Mesenchymal stem cell (in vitro differentiated cells and primary cell): ENCODE data around the gene OR6C70.

Experiments used
- DNase-seq: peaks from one replicate; pipeline ENCODE4 v3.0.0-alpha.2; 2013
- H2AFZ ChIP-seq: one replicate; pipeline ENCODE4 v1.6.1; 2013; ENCODE audit warnings: low read depth, mild to moderate bottlenecking, control low read depth, inconsistent platforms, low read length, moderate library complexity
- H2AK5ac ChIP-seq: 2 replicates; pipeline ENCODE4 v1.6.1; 2013; ENCODE audit warnings: low read length, moderate library complexity, mild to moderate bottlenecking, inconsistent platforms; ENCODE audit not compliant: severe bottlenecking
- H2BK120ac ChIP-seq: one replicate; pipeline ENCODE4 v1.6.1; 2013; ENCODE audit warnings: low read depth, mild to moderate bottlenecking, inconsistent platforms, low read length, moderate library complexity
- H2BK12ac ChIP-seq, 2 experiments: one replicate each; pipeline ENCODE4 v1.6.1; 2013; ENCODE audit warnings: inconsistent platforms in 2 of 2, low read length in 2 of 2, mild to moderate bottlenecking in 2 of 2, moderate library complexity in 2 of 2, control low read depth in 1 of 2
- H2BK15ac ChIP-seq: one replicate; pipeline ENCODE4 v1.6.1; 2013; ENCODE audit warnings: mild to moderate bottlenecking, low read depth, inconsistent platforms; ENCODE audit not compliant: poor library complexity, severe bottlenecking
- H2BK5ac ChIP-seq: 2 replicates; pipeline ENCODE4 v1.6.1; 2013; ENCODE audit warnings: low read depth, mild to moderate bottlenecking, low read length, control low read depth, inconsistent platforms; ENCODE audit not compliant: poor library complexity, severe bottlenecking
- H3K14ac ChIP-seq, 2 experiments: one replicate each; pipeline ENCODE4 v1.6.1; 2013; ENCODE audit warnings: inconsistent platforms in 2 of 2, low read length in 2 of 2, control low read depth in 1 of 2, mild to moderate bottlenecking in 1 of 2, moderate library complexity in 1 of 2
- H3K18ac ChIP-seq, 2 experiments: one replicate each; pipeline ENCODE4 v1.6.1; 2013; ENCODE audit warnings: inconsistent platforms in 2 of 2, low read length in 2 of 2, control low read depth in 1 of 2, low read depth in 1 of 2, mild to moderate bottlenecking in 1 of 2
- H3K23ac ChIP-seq, 2 experiments: one replicate each; pipeline ENCODE4 v1.6.1; 2013; ENCODE audit warnings: inconsistent platforms in 2 of 2, low read length in 2 of 2, mild to moderate bottlenecking in 2 of 2, moderate library complexity in 2 of 2, control low read depth in 1 of 2
- H3K27ac ChIP-seq: 2 replicates; pipeline ENCODE4 v1.5.1; 2013; ENCODE audit warnings: mild to moderate bottlenecking, moderate library complexity, low read length, control low read depth, inconsistent platforms; ENCODE audit not compliant: poor library complexity, severe bottlenecking
- H3K27me3 ChIP-seq, 2 experiments: 2 replicates each; pipeline versions ENCODE4 v1.6.1 to v1.7.0; 2013; ENCODE audit warnings: low read length in 2 of 2, mild to moderate bottlenecking in 2 of 2, moderate library complexity in 2 of 2, control low read depth in 1 of 2, inconsistent platforms in 1 of 2; ENCODE audit not compliant: control insufficient read depth in 1 of 2, insufficient read depth in 1 of 2
- H3K36me3 ChIP-seq, 2 experiments: 2 replicates each; pipeline versions ENCODE4 v1.6.1 to v1.7.0; 2013; ENCODE audit warnings: low read length in 2 of 2, control low read depth in 1 of 2, inconsistent platforms in 1 of 2, low read depth in 1 of 2, mild to moderate bottlenecking in 1 of 2; ENCODE audit not compliant: insufficient read depth in 2 of 2, control insufficient read depth in 1 of 2
- H3K4ac ChIP-seq, 2 experiments: one replicate each; pipeline ENCODE4 v1.6.1; 2013; ENCODE audit warnings: inconsistent platforms in 2 of 2, low read length in 2 of 2, mild to moderate bottlenecking in 2 of 2, moderate library complexity in 2 of 2, control low read depth in 1 of 2, low read depth in 1 of 2
- H3K4me1 ChIP-seq: 2 replicates; pipeline ENCODE4 v1.6.1; 2013; ENCODE audit warnings: low read depth, low read length, control low read depth; ENCODE audit not compliant: control insufficient read depth, insufficient read depth
- H3K4me2 ChIP-seq: 2 replicates; pipeline ENCODE4 v1.6.1; 2013; ENCODE audit warnings: low read length, mild to moderate bottlenecking, inconsistent platforms; ENCODE audit not compliant: poor library complexity, severe bottlenecking
- H3K4me3 ChIP-seq, 2 experiments: 2 replicates each; pipeline versions ENCODE4 v1.5.1 to v1.7.0; 2013; ENCODE audit warnings: low read length in 2 of 2, mild to moderate bottlenecking in 2 of 2, control low read depth in 1 of 2, low read depth in 1 of 2; ENCODE audit not compliant: insufficient read depth in 1 of 2
- H3K79me1 ChIP-seq: replicated peaks from 2 replicates; pipeline ENCODE4 v1.6.1; 2013; ENCODE audit warnings: mild to moderate bottlenecking, control low read depth, low read length, inconsistent platforms; ENCODE audit not compliant: poor library complexity, severe bottlenecking
- H3K9ac ChIP-seq: 2 replicates; pipeline ENCODE4 v1.7.0; 2013; ENCODE audit warnings: mild to moderate bottlenecking, low read length, moderate library complexity
- H3K9me3 ChIP-seq: 2 replicates; pipeline ENCODE4 v1.7.0; 2013; ENCODE audit warnings: mild to moderate bottlenecking, low read length; ENCODE audit not compliant: control insufficient read depth
- H4K8ac ChIP-seq: one replicate; pipeline ENCODE4 v1.6.1; 2013; ENCODE audit warnings: inconsistent platforms, mild to moderate bottlenecking, low read length, moderate library complexity
- H4K91ac ChIP-seq: one replicate; pipeline ENCODE4 v1.6.1; 2013; ENCODE audit warnings: mild to moderate bottlenecking, low read length, inconsistent platforms
- WGBS: methylation state at CpG from one replicate; pipeline ENCODE4 v1.1.7; 2013; ENCODE audit warnings: mixed read lengths; 5-methylcytosine and 5-hydroxymethylcytosine counted together

OR6C70 gene

GRCh38 chr12:55499810-55500252, 29.9 kb upstream of the OR6C70 start:
- no peak overlapping the region for H2AK5ac ChIP-seq
- no peak overlapping the region for H3K14ac ChIP-seq
- H4K8ac ChIP-seq: no peak overlapping the region
- no peak overlapping the region for H2BK12ac ChIP-seq
- H3K18ac ChIP-seq: no peak overlapping the region
- H3K9me3 ChIP-seq: no peaks in the 10 kb centered on the region
- H4K91ac ChIP-seq: no peak overlapping the region
- H3K4me3 ChIP-seq: no peak overlapping the region
- H2BK5ac ChIP-seq: no peak overlapping the region
- no peak overlapping the region for H3K4me2 ChIP-seq
- no peak overlapping the region for H2BK15ac ChIP-seq
- no peak overlapping the region for H2BK120ac ChIP-seq
- H3K79me1 ChIP-seq: no peaks in the 10 kb centered on the region
- no peaks in the 10 kb centered on the region for H3K27me3 ChIP-seq
- no peaks in the 10 kb centered on the region for H3K4me1 ChIP-seq
- DNase-seq: no peak
- no peak overlapping the region for H3K9ac ChIP-seq
- no peak overlapping the region for H3K4ac ChIP-seq
- no peak overlapping the region for H3K23ac ChIP-seq
- H3K27ac ChIP-seq: no peak overlapping the region
- H3K36me3 ChIP-seq: no peaks in the 10 kb centered on the region
- WGBS: 72% methylated on average over 2 of the region's 2 CpGs
- no peak overlapping the region for H2AFZ ChIP-seq

- H3K14ac ChIP-seq: no peak overlapping the region
- no peak overlapping the region for H2AK5ac ChIP-seq
- DNase-seq: no peak
- no peak overlapping the region for H3K4me3 ChIP-seq
- H3K23ac ChIP-seq: no peak overlapping the region
- no peak overlapping the region for H4K8ac ChIP-seq
- no peaks in the 10 kb centered on the region for H3K79me1 ChIP-seq
- H3K9me3 ChIP-seq: no peaks in the 10 kb centered on the region
- no peak overlapping the region for H2BK5ac ChIP-seq
- no peaks in the 10 kb centered on the region for H3K27me3 ChIP-seq
- no peak overlapping the region for H3K9ac ChIP-seq
- no peak overlapping the region for H3K27ac ChIP-seq
- H3K4me1 ChIP-seq: no peaks in the 10 kb centered on the region
- H3K4ac ChIP-seq: no peak overlapping the region
- WGBS: 68% methylated on average over 4 of the region's 4 CpGs
- H2BK120ac ChIP-seq: no peak overlapping the region
- no peak overlapping the region for H3K18ac ChIP-seq
- no peak overlapping the region for H2BK12ac ChIP-seq
- H4K91ac ChIP-seq: no peak overlapping the region
- no peaks in the 10 kb centered on the region for H3K36me3 ChIP-seq
- H2AFZ ChIP-seq: no peak overlapping the region
- no peak overlapping the region for H3K4me2 ChIP-seq
- H2BK15ac ChIP-seq: no peak overlapping the region
Measured at GRCh38 chr12:55499231-55499630, 29.3 kb upstream of the OR6C70 start.

DNA sequence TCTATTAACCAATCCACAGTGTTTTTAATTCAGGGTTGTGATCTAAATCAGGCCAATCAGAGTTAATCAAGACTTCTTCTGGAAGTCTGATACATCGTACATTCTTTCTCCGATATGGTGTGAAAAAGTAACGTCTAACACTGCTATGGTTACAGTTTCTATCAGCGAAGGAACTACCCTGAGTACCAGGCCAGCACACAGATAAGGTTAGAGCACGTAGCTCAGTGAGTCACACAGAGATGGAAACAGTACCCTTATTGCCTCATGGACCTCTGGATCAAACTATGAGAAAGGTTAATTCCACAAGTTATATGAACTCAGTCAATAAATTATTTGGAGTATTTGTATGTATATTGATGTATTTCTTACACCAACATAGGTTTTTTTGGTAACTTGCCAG, 25.6 kb upstream of the OR6C70 start:
- no peak overlapping the region for H3K23ac ChIP-seq
- H3K14ac ChIP-seq: no peak overlapping the region
- H3K36me3 ChIP-seq: no peaks in the 10 kb centered on the region
- no peak overlapping the region for H3K4me2 ChIP-seq
- no peak overlapping the region for H2BK15ac ChIP-seq
- DNase-seq: no peak
- H2AFZ ChIP-seq: no peak overlapping the region
- H2AK5ac ChIP-seq: no peak overlapping the region
- no peak overlapping the region for H4K91ac ChIP-seq
- H2BK5ac ChIP-seq: no peak overlapping the region
- no peaks in the 10 kb centered on the region for H3K27me3 ChIP-seq
- H3K4ac ChIP-seq: no peak overlapping the region
- no peak overlapping the region for H3K9ac ChIP-seq
- no peaks in the 10 kb centered on the region for H3K4me1 ChIP-seq
- no peaks in the 10 kb centered on the region for H3K9me3 ChIP-seq
- no peak overlapping the region for H2BK120ac ChIP-seq
- no peaks in the 10 kb centered on the region for H3K79me1 ChIP-seq
- no peak overlapping the region for H4K8ac ChIP-seq
- no peak overlapping the region for H2BK12ac ChIP-seq
- 77% methylated on average over 5 of the region's 5 CpGs for WGBS
- no peak overlapping the region for H3K4me3 ChIP-seq
- no peak overlapping the region for H3K27ac ChIP-seq
- H3K18ac ChIP-seq: no peak overlapping the region

GRCh38 chr12:55492078-55492477, 22.1 kb upstream of the OR6C70 start, which contains the start of gene OR6C68:
OR6C68 (plus strand) TSS chr12:55492378; CDS start chr12:55492378, 0 bp downstream.
- no peak within 1 kb of the TSS for H4K91ac ChIP-seq
- no CpG with 5 or more reads among the region's 2 CpGs for WGBS
- no peak for DNase-seq

More at GRCh38 chr12:55492078-55492477, 22.1 kb upstream of the OR6C70 start, which contains the start of gene OR6C68:
- no peak within 1 kb of the TSS for H3K4me3 ChIP-seq
- H3K4me2 ChIP-seq: no peak within 1 kb of the TSS
- H3K27me3 ChIP-seq: no peaks in the 10 kb centered on the region
- no peak within 1 kb of the TSS for H2AK5ac ChIP-seq
- no peak within 1 kb of the TSS for H3K9ac ChIP-seq
- no peak within 1 kb of the TSS for H3K27ac ChIP-seq
- H2BK12ac ChIP-seq: no peak within 1 kb of the TSS
- H3K9me3 ChIP-seq: no peaks in the 10 kb centered on the region
- H2BK120ac ChIP-seq: no peak within 1 kb of the TSS
- H2AFZ ChIP-seq: no peak within 1 kb of the TSS
- H2BK15ac ChIP-seq: no peak within 1 kb of the TSS
- H3K23ac ChIP-seq: no peak within 1 kb of the TSS
- H3K18ac ChIP-seq: no peak within 1 kb of the TSS
- H2BK5ac ChIP-seq: no peak within 1 kb of the TSS
- H3K14ac ChIP-seq: no peak within 1 kb of the TSS
- H3K79me1 ChIP-seq: no peaks in the 10 kb centered on the region
- no peaks in the 10 kb centered on the region for H3K4me1 ChIP-seq
- no peak within 1 kb of the TSS for H4K8ac ChIP-seq
- H3K36me3 ChIP-seq: no peaks in the 10 kb centered on the region
- H3K4ac ChIP-seq: no peak within 1 kb of the TSS
